ENCODE data around the gene RILPL1.
"Not testable (repeated sequence)": the region's sequence is repeated elsewhere in the genome, so short reads cannot be mapped to it uniquely, and the experiment has no call there.

The RILPL1 gene

DNA sequence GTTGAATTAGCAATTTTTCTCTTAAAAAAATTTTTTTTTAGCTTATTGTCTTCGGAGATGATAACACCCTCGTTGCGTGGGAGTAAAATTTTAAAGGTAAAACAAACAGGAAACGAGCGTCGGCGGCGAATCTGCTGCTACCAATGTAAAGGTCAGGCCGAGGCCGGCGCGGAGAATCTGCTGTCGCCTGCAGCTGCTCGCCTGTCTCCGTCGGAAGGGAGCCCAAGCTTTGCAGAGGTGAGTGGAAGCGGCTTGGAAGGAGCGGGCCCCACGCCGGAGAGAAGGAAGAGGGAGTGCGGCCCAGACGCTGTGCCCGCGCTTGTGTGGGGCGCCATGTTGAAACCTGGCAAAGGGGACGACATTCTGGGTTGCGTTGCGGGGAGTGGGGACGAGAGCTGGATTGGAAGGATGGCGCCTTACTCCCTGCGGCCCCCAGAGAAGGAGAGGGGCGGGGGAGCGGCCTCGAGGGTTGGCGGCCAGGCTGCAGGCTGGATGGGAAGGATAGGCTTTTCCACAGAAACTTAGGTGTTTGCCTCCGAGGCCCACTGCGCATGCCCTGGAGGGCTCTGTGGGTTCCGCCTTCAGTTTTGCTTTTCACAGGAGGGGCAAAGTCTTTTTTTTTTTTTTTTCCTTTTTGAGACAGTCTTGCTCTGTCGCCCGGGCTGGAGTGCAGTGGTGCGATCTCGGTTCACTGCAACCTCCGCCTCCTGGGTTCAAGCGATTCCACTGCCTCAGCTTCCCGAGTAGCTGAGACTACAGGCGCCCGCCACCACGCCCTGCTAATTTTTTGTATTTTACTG is 75.3 kb downstream of the RILPL1 start, which contains the start of gene SNRNP35:
Gene SNRNP35, plus strand, starts transcription at position 160 of the 800 bp plus-strand sequence. CDS start 7,402 bp downstream, outside the sequence.
- ATAC-seq = peak; percentile 71 to 83

DNA sequence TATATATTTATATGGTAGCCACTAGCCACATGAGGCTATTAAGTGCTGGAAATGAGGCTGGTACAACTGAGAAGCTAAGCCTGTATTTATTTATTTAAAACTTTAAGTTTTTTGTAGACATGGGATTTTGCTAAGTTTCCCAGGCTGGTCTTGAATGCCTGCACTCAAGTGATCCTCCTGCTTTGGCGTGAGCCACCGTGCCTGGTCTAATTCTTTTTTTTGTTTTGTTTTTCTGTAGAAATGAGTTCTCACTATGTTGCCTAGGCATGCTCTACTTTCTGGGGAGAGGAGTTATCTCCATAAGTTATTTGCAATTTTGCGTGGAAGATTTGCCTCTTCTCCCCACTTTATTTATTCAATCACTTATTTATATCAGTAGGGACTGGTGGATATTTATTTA is 80.4 kb downstream of the RILPL1 start:
- no peak for ATAC-seq

DNA sequence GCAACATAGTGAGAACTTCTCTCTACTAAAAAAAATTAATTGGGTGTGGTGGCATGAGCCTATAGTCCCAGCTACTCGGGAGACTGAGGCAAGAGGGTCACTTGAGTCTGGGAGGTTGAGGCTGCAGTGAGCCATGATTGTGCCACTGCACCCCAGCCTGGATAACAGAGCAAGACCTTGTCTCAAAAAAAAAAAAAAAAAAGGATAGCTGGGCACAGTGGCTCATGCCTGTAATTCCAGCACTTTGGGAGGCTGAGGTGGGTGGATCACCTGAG is 81.3 kb downstream of the RILPL1 start:
- ATAC-seq = not testable (repeated sequence)

DNA sequence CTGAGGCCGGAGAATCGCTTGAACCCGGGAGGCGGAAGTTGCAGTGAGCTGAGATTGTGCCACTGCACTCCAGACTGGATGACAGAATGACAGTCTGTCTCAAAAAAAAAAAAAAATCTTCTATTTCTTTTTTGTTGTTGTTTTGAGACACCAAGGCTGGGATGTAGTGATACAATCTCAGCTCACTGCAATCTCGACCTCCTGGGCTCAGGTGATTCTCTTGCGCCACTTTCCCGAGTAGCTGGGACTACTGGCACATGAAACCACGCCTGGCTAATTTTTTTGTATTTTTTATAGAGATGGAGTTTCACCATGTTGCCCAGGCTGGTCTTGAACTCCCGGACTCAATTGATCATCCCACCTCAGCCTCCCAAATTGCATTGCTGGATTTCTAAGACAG is 82.9 kb downstream of the RILPL1 start:
- no peak for ATAC-seq

DNA sequence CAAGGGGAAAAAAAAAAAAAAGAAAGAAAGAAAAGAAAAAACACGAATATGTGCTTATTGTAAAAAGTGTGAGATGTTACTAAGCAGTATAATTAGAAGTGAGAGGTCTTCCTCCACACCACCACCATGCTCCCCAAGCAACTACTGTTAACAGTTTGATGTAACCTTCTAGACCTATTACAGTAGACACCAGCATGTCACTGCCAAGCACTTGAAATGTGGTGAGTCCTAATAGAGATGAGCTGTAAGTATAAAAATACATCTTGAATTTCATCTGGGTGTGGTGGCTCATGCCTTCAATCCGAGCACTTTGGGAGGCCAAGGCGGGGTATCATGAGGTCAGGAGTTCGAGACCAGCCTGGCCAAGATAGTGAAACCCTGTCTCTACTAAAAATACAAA is 83.7 kb downstream of the RILPL1 start:
- no peak for ATAC-seq

DNA sequence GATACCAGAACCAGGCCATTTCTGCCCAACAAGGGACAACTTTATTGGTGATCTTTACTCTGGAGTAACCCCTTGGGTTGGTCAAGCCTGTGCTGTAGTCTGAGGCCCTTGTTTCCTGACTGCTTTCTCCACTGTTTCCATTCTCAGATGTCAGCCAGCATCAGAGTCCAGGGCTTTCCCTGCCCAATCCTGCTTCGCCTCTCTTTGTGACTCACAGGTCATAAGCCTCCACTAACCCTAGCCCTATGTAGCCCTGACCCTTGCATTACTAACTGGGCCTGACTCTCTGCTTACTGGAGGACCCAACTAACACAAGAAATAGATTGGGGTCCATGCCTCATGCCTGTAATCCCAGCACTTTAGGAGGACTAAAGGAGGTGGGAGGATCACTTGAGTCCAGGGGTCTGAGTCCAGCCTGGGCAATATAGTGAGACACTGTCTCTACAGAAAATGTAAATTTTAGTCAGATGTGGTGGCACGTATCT is 84.2 kb downstream of the RILPL1 start:
- no peak for ATAC-seq

DNA sequence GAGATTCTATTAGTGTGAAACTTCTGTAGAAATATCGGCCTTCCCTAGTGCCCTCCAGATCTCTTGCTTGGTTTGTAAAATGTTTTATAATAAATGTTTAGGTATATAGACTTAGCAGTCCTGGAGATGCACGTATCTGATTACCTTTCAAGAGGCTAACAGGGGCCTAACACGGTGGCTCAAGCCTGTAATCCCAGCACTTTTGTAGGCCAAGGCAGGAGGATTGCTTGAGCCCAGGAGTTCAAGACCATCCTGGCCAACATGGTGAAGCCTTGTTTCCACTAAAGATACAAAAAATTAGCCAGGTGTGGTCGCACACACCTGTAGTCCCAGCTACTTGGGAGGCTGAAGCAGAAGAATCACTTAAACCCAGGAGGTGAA is 87.2 kb downstream of the RILPL1 start:
- no peak for ATAC-seq

DNA sequence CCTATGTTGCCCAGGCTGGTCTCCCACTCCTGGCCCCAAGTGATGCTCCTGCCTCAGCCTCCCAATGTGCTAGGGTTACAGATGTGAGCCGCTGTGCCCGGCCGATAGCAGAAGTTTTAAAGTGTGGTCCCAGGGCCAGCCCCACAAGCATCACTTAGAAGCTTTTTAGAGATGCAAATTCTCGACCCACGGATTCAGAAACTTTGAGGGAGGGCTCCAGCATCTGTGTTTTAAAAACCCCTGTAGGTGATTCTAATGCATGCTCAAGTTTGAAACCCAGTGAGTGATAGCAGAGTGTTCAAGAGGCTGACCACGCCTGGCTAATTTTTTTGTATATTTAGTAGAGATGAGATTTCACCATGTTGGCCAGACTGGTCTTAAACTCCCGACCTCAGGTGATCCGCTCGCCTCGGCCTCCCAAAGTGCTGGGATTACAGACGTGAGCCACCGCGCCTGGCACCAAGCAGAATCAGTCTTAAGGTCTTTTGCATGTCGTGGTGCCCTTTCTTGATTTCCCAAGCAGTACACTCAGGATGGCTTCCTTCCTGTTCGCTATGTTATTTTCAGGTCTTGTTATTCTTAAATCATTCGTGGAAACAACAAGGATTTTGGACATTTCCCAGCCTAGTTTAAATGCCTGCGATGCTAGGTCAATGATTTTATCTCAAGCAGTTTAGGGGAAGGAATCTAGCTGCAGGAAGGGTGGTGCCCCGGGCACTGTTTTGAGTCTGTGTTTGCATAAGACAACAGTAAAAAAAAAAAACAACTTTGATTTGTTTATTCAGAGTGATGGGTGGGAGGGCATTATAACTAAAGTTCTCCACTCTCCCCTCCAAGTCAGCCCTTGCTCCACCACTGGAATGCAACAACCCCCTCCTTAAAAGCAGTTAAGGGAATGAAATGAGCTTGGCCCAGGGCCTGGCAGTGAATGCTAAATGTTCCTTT is 87.9 kb downstream of the RILPL1 start:
- no peak for ATAC-seq

DNA sequence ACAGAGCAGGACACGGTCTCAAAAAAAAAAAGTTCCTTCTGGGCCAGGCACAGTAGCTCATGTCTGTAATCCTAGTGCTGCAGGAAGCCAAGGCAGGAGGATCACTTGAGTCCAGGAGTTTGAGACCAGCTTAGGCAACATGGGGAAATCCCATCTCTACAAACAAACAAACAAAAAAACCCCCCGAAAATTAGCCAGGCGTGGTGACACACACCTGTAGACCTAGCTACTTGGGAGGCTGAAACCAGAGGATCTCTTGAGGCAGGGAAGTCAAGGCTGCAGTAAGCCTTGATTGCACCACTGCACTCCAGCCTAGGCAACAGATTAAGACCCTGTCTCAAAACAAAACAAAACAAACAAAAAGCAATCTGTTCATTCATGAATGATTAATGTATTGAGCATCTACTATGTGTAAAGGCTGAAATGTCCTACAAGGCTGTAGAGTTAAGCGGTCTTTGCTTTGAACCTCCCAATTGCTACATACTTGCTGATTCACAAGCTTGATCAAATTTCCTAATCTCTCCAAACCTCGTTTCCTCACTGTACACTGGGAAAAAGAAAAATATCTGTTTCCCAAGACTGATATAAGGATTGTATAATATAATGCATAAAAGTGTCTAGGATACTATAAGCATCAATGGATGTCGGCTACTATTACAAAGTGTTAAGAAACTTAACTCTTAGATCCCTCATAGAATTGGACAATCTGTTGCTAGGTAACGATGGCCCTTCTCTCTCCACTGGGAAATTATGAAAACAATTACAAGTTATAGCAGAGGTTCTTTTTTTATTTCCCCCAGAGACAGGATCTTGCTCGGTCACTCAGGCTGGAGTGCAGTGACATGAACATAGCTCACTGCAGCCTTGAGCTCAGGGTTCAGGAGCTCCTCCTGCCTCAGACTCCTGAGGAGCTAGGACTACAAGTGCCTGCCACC is 89.2 kb downstream of the RILPL1 start:
- ATAC-seq = no peak

DNA sequence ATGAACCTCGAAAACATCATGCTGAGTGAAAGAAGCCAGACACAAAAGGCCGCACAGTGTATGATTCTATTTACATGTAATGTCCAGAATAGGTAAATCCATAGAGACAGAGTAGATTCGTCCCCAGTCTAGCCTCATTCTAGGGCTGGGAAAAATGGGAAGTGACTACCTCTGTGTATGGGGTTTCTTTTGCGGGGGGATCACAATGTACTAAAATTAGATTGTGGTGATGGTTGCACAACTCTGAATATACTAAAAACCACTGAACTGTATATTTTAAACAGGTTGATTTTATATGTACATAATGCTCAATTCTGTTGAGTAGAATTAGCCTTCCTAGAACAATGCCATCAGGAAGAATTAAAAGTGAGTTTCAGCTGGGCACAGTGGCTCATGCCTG is 90.7 kb downstream of the RILPL1 start:
- ATAC-seq = no peak

DNA sequence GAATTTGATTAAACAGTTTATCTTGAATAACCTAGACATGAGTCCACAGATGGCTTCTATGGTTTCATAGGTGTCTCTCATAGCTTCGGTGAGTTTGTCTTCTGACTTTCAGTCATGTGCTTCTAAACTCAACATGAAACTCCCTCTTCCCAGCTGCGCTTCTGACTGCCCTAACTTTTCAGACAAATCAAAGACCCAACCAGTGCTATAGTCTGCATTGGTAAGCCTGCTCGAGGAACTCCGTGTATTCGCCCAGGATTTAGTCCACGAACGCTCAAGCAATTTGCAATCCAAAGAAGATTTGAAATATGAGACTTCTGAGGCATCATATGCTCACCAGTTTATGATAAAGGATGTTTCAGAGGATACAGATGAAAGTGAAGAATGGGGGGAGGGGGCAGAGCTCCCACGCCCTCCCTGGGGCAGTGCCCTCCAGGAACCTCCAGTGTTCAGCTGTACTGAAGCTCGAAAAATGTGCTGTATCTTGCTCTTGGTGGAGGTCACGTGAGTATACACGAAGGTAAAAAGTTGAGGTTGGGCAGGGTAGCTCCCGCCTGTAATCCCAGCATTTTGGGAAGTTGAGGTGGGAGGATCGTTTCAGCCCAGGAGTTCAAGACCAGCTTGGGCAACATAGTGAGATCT is 91.9 kb downstream of the RILPL1 start:
- no peak for ATAC-seq

DNA sequence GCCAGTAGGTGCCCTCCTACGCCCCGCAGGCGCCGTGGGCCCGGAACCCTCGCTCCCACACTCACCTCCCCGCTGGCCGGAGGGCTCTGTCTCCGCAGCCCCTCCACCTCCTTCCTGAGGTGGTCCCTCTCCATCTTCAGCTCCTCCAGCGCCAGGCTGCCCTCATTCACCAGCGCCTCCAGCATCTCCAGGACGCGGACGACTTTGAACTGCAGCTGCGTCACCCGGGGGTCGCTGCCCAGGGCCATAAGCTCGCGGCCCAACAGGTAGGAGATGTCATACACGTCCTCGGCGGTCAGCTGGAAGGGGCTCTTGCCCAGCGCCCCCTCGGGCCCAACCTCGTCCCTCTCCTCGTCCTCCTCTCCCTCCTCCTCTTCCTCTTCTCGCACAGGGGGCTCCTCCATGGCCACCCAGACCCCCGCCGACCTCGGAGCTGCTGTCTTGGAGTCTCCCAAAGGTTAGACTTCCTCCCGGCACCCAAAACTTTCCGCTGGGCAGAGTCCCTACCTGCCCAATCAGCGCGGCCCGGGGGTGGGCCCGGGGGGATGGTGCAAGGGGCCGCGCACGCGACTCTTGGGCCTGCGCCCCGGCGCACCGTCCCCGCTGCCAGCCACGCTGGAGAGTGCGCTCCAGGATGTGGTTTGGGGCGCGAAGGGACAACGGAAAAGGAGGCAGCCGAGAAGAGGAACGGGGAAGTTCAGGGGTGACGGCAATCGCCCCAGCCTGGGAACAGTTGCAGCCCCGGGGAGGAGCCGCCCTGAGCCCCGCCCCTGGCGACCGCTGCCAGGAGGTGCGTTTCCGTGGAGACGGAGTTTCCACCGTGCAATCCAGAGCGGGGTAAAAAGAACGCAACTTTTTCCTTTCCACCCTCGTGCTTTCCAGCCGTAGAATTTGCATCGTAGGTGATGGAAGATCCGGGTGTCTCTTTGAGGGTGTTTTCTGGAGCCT is 97.2 kb downstream of the RILPL1 start, which contains the start of gene RILPL2:
Gene RILPL2, minus strand, starts transcription at position 668 of the 948 bp plus-strand sequence. Its CDS starts 264 bp downstream, at position 404.
- ATAC-seq = peak; percentile 86 to 90

DNA sequence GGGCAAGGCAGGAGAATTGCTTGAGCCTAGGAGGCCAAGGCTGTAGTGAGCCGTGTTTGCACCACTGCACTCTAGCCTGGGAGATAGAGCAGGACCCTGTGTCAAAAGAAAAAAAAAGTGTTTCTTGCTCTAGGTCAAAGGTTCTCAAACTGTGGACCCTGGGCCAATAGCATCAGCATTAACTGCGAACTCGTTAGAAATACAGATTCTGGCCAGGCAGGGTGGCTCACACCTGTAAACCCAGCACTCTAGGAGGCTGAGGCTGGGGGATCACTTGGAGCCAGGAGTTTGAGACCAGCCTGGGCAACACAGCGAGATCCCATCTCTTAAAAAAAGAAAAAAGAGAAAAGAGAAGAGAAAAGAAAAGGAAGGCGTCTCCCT is 97.9 kb downstream of the RILPL1 start:
- ATAC-seq = no peak

DNA sequence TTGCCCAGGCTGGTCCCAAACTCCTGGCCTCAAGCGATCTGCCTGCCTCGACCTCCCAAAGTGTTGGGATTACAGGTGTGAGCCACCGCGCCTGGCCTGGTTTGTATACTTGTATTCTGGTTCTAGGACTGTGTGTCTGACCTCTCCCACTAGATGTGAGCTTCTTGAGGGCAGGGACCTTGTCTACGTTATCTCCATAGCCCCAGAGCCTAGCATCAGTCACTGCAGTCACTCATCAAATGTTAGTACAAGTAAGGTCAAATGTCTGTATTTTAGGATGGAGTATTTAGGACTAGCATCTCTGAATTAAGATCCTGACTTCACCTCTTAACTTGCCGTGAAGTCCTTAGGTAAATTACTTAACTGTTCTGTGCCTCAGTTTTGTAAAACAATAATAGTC is 99.9 kb downstream of the RILPL1 start:
- ATAC-seq = no peak

DNA sequence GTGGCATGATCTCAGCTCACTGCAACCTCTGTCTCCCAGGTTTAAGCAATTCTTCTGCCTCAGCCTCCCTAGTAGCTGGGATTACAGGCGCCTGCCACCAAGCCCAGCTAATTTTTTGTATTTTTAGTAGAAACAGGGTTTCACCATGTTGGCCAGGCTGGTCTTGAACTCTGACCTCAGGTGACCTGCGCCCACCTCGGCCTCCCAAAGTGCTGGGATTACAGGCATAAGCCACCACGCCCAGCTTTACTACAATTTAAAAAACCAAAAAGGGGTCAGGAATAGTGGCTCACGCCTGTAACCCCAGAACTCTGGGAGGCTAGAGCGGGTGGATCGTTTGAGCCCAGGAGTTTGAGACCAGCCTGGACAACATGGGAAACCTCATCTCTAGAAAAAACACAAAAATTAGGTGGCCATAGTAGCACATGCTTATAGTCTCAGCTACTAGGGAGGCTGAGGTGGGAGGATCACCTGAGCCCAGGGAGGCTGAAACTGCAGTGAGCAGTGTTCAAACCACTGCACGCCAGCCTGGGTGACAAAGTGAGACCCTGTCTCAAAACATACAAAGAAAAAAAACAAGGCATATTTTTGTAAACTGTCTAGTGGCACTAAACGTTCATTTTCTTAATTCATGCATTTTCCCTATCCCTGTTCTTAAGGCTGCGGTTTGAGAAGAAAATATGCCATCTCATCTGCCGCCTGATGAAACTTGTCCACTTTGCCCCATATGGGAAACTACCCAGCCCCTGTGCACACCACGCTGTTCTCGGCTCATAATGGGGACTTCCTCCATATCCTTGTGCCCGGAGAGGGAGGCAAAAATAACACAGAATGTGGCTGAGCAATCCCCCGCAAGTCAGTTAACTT is 101.3 kb downstream of the RILPL1 start:
- ATAC-seq = peak; percentile 14 to 16

DNA sequence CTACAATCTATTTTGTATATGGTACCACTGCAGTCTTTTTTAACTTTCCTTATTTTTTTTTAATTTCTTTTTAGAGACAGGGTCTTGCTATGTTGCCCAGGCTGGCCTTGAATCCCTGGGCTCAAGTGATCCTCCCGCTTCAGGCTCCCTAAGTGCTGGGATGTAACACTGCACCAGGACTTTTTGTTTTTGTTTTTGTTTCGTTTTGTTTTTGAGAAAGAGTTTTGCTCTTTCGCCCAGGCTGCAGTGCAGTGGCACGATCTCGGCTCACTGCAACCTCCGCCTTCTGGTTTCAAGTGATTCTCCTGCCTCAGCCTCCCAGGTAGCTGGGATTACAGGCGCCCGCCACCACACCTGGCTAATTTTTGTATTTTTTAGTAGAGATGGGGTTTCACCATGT is 104.4 kb downstream of the RILPL1 start:
- not testable (repeated sequence) for ATAC-seq

DNA sequence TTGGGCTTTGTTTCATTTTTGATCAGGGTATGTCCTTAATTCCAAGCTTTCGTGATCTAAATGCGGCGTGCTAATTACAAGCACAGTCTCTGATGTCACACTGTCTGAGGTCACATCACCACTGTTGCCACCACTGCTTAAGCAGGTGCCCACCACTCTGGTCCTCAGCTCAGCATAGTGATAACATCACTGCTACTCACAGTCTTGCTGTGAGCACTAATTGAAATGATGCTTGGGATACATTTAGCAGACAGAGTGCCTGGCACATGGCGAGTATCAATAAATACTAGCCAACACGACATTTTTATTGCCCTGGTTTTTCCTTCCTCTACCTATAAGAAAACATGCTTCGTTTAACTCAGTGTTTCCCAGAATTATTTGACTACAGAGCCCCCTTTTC is 104.9 kb downstream of the RILPL1 start:
- ATAC-seq = no peak

DNA sequence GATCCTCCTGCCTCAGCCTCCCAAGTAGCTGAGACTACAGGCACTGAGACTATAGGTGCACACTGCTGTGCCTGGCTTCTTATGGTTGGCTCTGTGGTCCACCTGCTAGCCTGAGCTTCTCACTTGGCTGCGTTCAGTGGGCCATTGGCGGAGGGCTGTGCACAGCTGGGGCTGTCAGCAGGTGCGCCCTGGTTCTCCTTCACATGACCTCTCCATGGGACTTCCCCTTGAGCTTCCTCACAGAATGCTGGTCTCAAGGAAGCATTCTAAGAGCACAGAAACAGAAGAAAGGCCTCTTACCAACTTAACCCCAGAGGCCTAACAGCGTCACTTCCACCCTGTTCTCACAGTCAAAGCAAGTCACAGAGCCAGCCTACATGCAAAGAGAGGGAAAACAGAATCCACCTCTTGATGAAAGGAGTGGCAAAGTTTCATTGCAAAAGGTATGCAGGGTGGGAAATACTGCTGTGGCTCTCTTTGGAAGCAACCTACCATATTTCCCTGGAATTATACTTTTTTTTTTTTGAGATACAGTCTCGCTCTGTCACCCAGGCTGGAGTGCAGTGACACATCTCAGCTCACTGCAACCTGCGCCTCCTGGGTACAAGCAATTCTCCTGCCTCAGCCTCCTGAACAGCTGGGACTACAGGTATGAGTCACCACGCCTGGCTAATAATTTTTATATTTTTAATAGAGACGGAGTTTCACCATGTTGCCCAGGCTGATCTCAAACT is 106.3 kb downstream of the RILPL1 start:
- ATAC-seq = peak; percentile 66 to 67

DNA sequence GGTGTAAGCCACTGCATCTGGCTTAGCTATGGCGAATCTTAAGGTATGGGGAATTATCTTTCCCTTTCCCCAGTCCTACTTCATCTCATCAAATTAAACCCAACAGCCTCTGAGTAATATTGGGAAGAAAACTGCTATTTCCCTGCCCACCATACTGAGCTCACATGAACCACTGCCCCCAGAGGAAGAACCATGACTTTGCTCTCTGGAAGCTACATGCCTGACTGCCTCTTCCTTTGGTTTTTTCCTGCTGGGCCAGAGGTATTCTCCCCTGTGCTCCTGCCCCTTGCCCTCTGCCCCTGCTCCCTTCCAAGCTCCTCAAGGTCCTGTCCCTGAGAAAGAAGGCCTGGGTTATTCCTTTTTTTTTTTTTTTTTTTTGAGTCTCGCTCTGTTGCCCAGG is 112.2 kb downstream of the RILPL1 start:
- no peak for ATAC-seq

All from activated CD4-positive, CD25-positive, alpha-beta regulatory T cell treated with anti-CD3 and anti-CD28 coated beads, Interleukin-2, amount 50 U/mL, for 24 hours (primary cell).